HG02943 (cell line): ENCODE data around the gene IQCM.

Source experiments
- ATAC-seq: cut with Tn5 transposase; IDR thresholded peaks from one replicate; pipeline ENCODE4 v1.9.1; 2021; ENCODE audit warnings: mild to moderate bottlenecking, low read depth, moderate library complexity; ENCODE audit not compliant: unreplicated experiment

The IQCM gene

GRCh38 chr4:149815743-149816142, at the start of gene IQCM:
Gene IQCM (minus strand): TSS chr4:149815843. CDS start chr4:149742691, 73,152 bp downstream.
- ATAC-seq: no peak

DNA sequence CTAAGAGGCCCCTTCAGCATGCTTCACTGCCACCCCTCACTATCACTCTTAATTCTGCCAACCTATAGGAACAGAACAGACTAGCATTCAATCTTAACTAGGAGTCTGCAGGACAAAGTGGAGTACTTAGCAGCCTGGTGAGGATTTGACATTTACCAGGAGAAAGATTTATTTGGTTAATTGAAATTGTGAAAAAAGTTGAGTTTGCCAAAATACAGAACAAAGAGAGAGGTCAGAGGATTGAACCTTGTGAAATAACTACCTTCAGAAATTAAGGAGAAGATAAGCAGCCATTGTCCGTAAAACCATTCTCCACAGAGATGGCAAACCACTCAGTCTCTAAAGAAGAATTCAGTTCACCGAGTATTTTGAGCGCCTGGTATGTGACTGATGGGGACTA, 41.8 kb upstream of the IQCM start:
- ATAC-seq: no peak

DNA sequence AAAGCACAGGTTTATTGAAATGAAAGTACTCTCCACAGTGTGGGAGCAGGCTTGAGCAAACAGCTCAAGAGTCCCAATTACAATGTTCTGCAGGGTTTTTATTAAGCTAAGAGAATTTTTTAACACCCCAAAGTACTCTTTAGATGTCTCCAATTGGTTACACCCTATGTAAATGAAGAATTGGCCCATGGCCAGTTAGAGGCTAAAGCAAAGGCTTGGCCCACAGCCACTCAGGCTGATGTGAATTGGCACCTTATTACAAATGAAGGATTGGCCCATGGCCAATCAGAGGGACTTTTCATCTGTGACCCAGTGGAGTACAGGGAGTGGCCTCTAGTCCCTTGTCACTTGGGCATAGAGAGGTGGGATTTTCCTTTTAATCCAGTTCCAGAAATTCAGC, 30.1 kb upstream of the IQCM start:
- no peak for ATAC-seq

DNA sequence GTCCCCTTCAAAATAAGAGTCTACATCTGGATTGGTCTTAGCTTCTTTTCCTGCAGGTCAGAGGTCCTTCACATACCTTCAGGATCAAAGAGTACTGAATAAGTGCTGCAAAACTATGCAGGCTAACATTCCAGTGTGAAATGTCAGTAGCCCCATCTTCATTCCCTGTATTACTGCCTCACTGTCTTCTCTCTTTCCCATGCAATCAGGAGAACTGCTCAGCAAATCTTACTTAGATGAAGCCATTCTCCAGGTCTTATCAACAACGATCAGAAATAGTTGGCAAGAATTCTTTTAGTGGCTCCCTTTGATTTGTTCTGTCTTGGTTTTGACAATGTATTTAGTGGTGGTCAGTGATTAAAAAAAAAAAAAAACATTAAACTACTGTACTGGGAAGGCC, 26.0 kb upstream of the IQCM start:
- ATAC-seq: no peak

DNA sequence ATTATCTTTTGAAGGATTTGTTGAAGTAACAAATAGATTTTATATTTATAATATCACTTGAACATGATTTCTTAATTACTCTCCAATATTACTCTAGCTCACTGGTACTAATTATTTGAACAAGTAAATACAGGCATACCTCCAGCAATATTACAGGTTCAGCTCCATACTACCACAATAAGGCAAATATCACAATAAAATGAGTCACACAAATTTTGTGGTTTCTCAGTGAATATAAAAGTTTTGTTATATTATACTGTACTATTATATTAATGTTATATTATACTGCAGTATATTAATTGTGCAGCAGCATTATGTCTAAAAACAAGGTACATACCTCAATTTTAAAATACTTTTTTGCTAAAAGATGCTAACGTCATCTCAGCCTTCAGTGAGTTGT, 22.4 kb upstream of the IQCM start:
- ATAC-seq: no peak

GRCh38 chr4:149836546-149836945, 20.9 kb upstream of the IQCM start:
- ATAC-seq: no peak

DNA sequence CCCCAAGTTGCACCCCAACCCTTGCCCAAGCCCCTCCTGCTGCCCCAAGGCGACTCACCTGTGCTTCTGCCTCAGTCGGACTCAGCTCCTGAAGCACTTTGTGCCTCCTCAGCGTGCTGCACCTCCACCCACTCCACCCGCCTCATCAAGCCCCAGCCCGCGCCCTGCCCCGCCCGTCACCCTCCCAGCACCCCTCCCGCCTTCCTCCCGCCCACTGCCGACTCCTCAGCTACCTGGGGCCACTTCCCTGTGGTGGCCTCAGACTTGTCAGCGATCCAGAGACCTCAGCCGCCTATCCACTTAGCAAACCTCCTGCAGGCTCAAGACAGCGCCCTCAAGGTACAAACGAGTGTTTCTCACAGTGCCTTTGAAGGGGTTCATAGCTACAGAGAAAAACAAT, 19.6 kb upstream of the IQCM start:
- ATAC-seq: no peak

GRCh38 chr4:149831656-149832208, 16.1 kb upstream of the IQCM start:
- ATAC-seq: no peak

GRCh38 chr4:149830823-149831222, 15.2 kb upstream of the IQCM start:
- no peak for ATAC-seq

DNA sequence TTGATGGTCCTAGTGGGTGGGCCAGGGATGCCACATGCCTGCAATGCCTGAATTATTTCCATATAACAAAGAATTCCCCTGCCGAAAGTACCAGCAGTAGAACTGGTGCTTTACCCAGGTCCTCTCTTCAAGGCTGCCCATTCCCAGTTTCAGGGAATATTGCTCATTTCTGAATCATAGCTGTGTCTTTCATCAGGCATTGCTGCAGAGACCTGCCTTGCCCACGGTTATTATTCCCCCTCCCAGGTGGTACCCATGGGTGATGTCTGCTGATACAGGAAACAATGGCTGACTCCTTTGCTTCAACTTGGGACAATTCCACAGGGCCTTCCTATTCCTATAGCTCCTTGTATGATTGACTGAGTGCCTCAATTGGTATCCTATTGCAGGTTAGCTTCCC, 9.7 kb upstream of the IQCM start:
- ATAC-seq: no peak

- no peak for ATAC-seq
Observed at GRCh38 chr4:149823769-149824221, 8.2 kb upstream of the IQCM start.

GRCh38 chr4:149801416-149801815, 14.2 kb downstream of the IQCM start:
- ATAC-seq: no peak

DNA sequence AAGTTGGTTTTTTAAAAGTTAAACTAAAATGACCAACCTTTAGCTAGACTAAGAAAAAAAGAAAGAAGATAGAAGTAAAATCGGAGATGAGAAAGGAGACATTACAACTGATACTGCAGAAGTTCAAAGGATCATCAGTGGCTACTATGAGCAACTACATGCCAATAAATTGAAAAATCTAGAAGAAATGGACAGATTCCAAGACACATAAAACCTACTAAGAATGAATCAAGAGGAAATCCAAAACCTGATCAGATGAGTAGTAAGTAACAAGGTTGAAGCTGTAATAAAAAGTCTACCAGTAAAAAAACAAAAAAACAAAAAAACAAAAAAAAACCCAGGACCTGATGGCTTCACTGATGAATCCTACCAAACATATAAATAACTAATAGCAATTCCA, 16.1 kb downstream of the IQCM start:
- no peak for ATAC-seq

- no peak for ATAC-seq
Observed at GRCh38 chr4:149796381-149796780, 19.3 kb downstream of the IQCM start.

DNA sequence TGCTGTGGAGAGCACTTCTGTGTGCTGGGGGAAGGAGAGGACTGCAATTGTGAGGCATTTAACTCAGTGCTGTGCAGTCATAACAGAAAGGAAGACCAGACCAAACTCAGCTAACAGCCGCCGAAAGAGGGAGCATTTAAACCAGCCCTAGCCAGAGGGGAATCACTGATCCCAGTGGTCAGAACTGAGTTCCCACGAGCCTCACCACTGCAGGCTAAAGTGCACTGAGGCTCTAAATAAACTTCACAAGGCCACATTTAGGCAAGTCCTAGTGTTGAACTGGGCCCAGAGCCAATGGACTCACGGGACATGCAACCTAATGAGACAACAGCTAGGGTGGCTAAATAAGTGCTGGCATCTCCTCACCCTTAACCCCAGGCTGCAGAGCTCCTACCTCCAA, 20.4 kb downstream of the IQCM start:
- no peak for ATAC-seq

GRCh38 chr4:149794352-149794751, 21.3 kb downstream of the IQCM start:
- no peak for ATAC-seq

DNA sequence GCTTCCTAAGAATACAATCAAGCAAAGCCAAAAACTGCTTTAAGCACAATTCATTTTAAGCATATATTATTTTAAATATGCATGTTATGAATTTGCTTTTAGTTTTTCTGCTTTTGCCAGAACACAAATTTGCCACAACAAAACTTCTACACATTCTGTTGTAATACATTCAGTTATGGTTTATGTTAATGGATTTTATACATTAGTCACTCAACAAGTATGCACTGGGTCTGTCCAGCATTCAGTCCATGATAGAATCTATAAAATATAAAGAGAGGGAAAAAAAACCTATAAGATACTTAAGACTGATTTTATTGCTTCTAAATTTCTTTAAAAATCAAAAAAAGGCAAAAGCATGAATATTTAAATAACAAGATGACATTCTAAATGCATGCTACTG, 22.2 kb downstream of the IQCM start:
- no peak for ATAC-seq

DNA sequence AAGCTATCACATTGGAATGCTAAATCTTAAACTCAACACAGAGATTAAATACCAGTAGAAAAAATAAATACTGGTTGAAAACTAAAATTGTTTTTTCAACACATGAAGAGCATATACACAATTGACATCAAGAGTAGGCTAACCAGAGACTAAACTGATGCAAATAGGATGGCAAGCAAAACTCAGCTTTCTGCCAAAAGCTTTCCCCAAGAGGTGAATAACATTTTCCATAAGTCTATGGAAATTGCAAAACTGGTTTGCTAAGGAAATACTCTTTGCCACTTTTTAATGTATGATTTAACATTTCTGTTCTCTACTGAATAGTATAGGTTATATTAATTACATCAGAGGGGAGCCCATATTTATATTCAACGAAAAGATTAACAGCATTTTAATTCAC, 23.8 kb downstream of the IQCM start:
- ATAC-seq: no peak

- no peak for ATAC-seq
Observed at GRCh38 chr4:149790172-149790907, 25.3 kb downstream of the IQCM start.

GRCh38 chr4:149788300-149788699, 27.3 kb downstream of the IQCM start:
- ATAC-seq: no peak

DNA sequence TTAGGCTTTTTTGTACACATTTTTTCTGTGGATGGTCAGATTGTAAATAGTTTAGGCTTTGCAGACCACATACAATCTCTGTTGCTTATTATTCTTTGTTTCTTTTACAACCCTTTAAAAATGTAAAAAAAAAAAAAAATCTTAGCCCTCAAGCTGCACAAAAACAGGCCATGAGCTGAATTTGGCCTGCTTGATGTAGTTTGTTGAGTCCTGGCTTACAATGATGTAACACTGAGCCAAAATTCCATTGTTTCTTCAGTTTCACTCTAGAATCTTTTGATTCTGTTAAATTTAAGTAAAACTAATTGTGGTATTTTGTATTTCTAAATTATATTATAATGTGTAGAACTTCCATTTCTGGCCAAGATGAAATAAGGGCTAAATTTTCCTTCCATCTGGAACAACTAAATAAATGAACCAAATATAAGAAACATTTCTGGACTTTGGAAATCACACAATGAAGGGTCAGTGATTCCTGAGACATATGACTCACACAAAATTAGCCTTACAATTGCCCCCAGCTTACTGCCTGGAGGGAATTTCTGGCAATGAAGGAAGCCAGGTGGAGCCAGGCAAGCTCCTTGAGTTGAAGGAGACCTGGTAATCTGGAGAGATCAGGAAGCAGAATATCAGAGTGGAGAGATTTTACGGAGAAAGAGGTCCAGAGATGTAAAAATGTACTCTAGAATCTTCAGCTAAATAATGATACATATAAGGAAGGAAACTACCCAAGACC, 29.8 kb downstream of the IQCM start:
- ATAC-seq: no peak

DNA sequence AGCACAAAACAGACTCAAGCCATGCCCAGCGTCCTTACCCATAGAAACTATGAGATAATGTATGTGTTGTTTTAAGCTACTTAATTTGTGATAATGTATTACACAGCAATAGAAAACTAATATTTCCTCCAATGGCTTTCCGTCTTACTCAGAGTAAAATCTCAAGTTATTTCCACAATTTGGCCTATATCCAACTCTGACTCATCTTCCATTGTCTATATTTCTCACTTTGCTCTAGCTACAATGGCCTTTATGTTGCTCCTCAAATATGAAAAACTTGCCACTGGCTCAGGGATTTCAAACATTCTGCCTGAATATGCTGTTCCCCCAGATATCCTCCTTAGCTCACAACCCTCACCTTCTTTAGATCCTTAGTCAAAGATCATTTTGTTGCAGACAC, 31.6 kb downstream of the IQCM start:
- ATAC-seq: no peak
